Immature natural killer cell (primary cell): ENCODE results near the gene SYT2. TPM values are rescaled to one million over a fixed set of nuclear protein-coding genes. Genes with fewer than 3 reads are reported as not detected.
"Not testable (repeated sequence)": the region's sequence is repeated elsewhere in the genome, so short reads cannot be mapped to it uniquely, and the experiment has no call there.

Experiments used
- DNase-seq, 3 donors: peaks; one replicate each; pipeline ENCODE4 v3.0.0; 2022; ENCODE audit warnings: mixed read lengths in 1 of 3
- H3K27ac Mint-ChIP-seq, 6 donors: one replicate each; pipeline ENCODE4 v1.8.0; 2020; ENCODE audit warnings: mixed read lengths in 6 of 6, mild to moderate bottlenecking in 5 of 6, inconsistent platforms in 4 of 6, moderate library complexity in 3 of 6
- H3K27me3 Mint-ChIP-seq, 3 donors: one replicate each; pipeline ENCODE4 v1.8.0; 2020 to 2021; ENCODE audit warnings: low read depth in 3 of 3, mild to moderate bottlenecking in 3 of 3, mixed read lengths in 3 of 3, moderate library complexity in 3 of 3, inconsistent platforms in 1 of 3
- H3K36me3 Mint-ChIP-seq, 3 donors: one replicate each; pipeline ENCODE4 v1.8.0; 2020; ENCODE audit warnings: mixed read lengths in 3 of 3, inconsistent platforms in 2 of 3, mild to moderate bottlenecking in 2 of 3
- H3K4me1 Mint-ChIP-seq, 2 donors: one replicate each; pipeline ENCODE4 v1.8.0; 2020; ENCODE audit warnings: inconsistent platforms in 2 of 2, mild to moderate bottlenecking in 2 of 2, mixed read lengths in 2 of 2, moderate library complexity in 1 of 2
- H3K4me3 Mint-ChIP-seq, 5 donors: one replicate each; pipeline ENCODE4 v1.8.0; 2020; ENCODE audit warnings: mild to moderate bottlenecking in 5 of 5, mixed read lengths in 5 of 5, inconsistent platforms in 3 of 5, moderate library complexity in 3 of 5
- H3K9me3 Mint-ChIP-seq, 6 donors: one replicate each; pipeline ENCODE4 v1.8.0; 2020; ENCODE audit warnings: mild to moderate bottlenecking in 6 of 6, mixed read lengths in 6 of 6, inconsistent platforms in 4 of 6, moderate library complexity in 3 of 6
- polyA plus RNA-seq, 3 donors: library from polyadenylated mRNA; unstranded; fragments of 300-500 nt; fragmentation: Illumina TruSeq; gene quantifications; one replicate each; pipeline ENCODE4 v1.2.3, GENCODE V29; 2021

Gene SYT2
- polyA plus RNA-seq, result under 1 TPM in 1 of 3 donors, not detected in 2; 0.09 TPM

GRCh38 chr1:202710070-202711045, at the start of gene SYT2:
SYT2 (minus strand) TSS chr1:202710454; CDS start chr1:202605772, 104,682 bp downstream.
- Mint-ChIP-seq H3K27me3 (peaks cover 16 to 26% (median 17%) of the 10 kb centered on the region in 3 donors), H3K4me1 (no peaks in the 10 kb centered on the region), H3K27ac (no peak within 1 kb of the TSS), H3K4me3 (no peak within 1 kb of the TSS), H3K9me3 (peaks cover 0 to 2% (median 0%) of the 10 kb centered on the region in 6 donors), H3K36me3 (peaks cover 0 to 4% (median 0%) of the 10 kb centered on the region in 3 donors)
- no peak for DNase-seq

GRCh38 chr1:202756391-202756790, 46.1 kb upstream of the SYT2 start:
- no peak for DNase-seq
- Mint-ChIP-seq H3K36me3 (peaks cover 16 to 51% (median 26%) of the 10 kb centered on the region in 3 donors), H3K9me3 (no peaks in the 10 kb centered on the region), H3K4me3 (no peak overlapping the region), H3K4me1 (no peaks in the 10 kb centered on the region), H3K27me3 (peaks cover 0 to 1% (median 0%) of the 10 kb centered on the region in 3 donors), H3K27ac (no peak overlapping the region)

- Mint-ChIP-seq H3K4me1 (no peaks in the 10 kb centered on the region), H3K27ac (no peak overlapping the region), H3K36me3 (peaks cover 16 to 48% (median 26%) of the 10 kb centered on the region in 3 donors), H3K4me3 (no peak overlapping the region), H3K9me3 (no peaks in the 10 kb centered on the region), H3K27me3 (peaks cover 0 to 1% (median 0%) of the 10 kb centered on the region in 3 donors)
- DNase-seq, result no peak
Observed at GRCh38 chr1:202754293-202754692, 44.0 kb upstream of the SYT2 start.

- Mint-ChIP-seq H3K9me3 (no peaks in the 10 kb centered on the region), H3K36me3 (peaks cover 8 to 47% (median 34%) of the 10 kb centered on the region in 3 donors), H3K4me1 (no peaks in the 10 kb centered on the region), H3K4me3 (no peak overlapping the region), H3K27me3 (no peaks in the 10 kb centered on the region), H3K27ac (peak overlapping the region in 2 of 6 donors; percentile 1 to 26)
- DNase-seq, result no peak
Observed at GRCh38 chr1:202752774-202753173, 42.5 kb upstream of the SYT2 start.

- peaks cover 10 to 41% (median 33%) of the 10 kb centered on the region in 3 donors for H3K36me3 Mint-ChIP-seq
- H3K4me3 Mint-ChIP-seq, result no peak overlapping the region
Observed at GRCh38 chr1:202750761-202751160, 40.5 kb upstream of the SYT2 start.

GRCh38 chr1:202750024-202750423, 39.8 kb upstream of the SYT2 start:
- Mint-ChIP-seq H3K36me3 (peaks cover 14 to 41% (median 31%) of the 10 kb centered on the region in 3 donors), H3K4me1 (no peaks in the 10 kb centered on the region), H3K4me3 (no peak overlapping the region)

More at GRCh38 chr1:202750761-202751160, 40.5 kb upstream of the SYT2 start:
- Mint-ChIP-seq H3K9me3 (no peaks in the 10 kb centered on the region), H3K4me1 (no peaks in the 10 kb centered on the region), H3K27ac (no peak overlapping the region), H3K27me3 (no peaks in the 10 kb centered on the region)
- DNase-seq, result peak in 1 of 3 donors; percentile 5

GRCh38 chr1:202745323-202745888, 35.2 kb upstream of the SYT2 start:
- H3K9me3 Mint-ChIP-seq, result no peaks in the 10 kb centered on the region
- no peaks in the 10 kb centered on the region for H3K4me1 Mint-ChIP-seq
- no peak overlapping the region for H3K4me3 Mint-ChIP-seq
- DNase-seq, result no peak
- H3K36me3 Mint-ChIP-seq, result peaks cover 35 to 44% (median 41%) of the 10 kb centered on the region in 3 donors
- H3K27ac Mint-ChIP-seq, result peak overlapping the region in 1 of 6 donors; percentile 28
- no peaks in the 10 kb centered on the region for H3K27me3 Mint-ChIP-seq

More at GRCh38 chr1:202750024-202750423, 39.8 kb upstream of the SYT2 start:
- Mint-ChIP-seq H3K27ac (no peak overlapping the region), H3K9me3 (no peaks in the 10 kb centered on the region), H3K27me3 (no peaks in the 10 kb centered on the region)
- no peak for DNase-seq

- H3K4me1 Mint-ChIP-seq, H3K9me3 Mint-ChIP-seq, DNase-seq, H3K27me3 Mint-ChIP-seq, H3K4me3 Mint-ChIP-seq, H3K27ac Mint-ChIP-seq: not testable (repeated sequence)
- peaks cover 35 to 44% (median 41%) of the 10 kb centered on the region in 3 donors for H3K36me3 Mint-ChIP-seq
Observed at GRCh38 chr1:202744770-202745169, 34.5 kb upstream of the SYT2 start.

DNA sequence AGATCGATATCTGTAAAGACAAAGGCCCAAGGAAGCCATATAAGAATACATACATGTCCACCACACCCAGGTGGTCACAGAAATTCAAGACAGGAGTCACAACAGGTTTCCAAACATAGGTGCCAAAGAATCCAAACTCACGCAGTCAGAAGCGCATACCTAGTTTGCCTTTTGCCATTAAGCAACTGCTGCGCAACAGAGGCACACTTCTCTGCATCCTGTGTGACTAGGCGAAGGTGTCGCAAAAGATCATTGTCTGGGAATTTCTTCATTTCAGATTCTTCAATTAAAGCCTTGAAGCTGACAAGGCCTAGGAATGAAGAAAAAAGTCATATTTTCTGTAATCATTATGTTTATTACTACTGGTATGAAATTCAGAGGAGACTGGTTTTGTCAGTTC, 32.2 kb upstream of the SYT2 start:
- no peaks in the 10 kb centered on the region for H3K9me3 Mint-ChIP-seq
- H3K36me3 Mint-ChIP-seq, result peaks cover 34 to 48% (median 35%) of the 10 kb centered on the region in 3 donors
- H3K4me1 Mint-ChIP-seq, result no peaks in the 10 kb centered on the region
- no peak overlapping the region for H3K4me3 Mint-ChIP-seq
- no peaks in the 10 kb centered on the region for H3K27me3 Mint-ChIP-seq
- no peak overlapping the region for H3K27ac Mint-ChIP-seq
- DNase-seq, result no peak

DNA sequence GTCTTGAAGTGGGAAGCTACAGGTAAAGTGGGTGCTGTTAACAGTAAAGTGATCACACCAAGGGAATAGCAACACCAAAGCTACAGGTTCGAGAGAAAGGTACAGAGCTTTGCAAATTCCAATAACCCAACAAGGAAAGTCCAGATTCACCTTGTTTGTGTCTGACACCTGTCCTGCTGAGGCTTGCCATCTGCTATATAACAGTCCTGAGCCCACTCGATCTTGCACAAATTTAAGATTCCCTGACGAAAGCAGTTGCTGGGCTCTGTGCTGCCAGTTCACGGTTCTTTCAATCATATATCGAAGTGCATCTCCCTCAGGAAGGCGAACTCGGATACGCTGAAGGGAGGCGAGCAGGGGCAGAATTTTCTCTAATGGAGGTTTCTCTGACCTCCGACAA, 23.0 kb upstream of the SYT2 start:
- Mint-ChIP-seq H3K27ac (no peak overlapping the region), H3K36me3 (peaks cover 26 to 75% (median 40%) of the 10 kb centered on the region in 3 donors), H3K27me3 (no peaks in the 10 kb centered on the region), H3K4me1 (peaks cover 0 to 2% of the 10 kb centered on the region in 2 donors), H3K4me3 (no peak overlapping the region), H3K9me3 (no peaks in the 10 kb centered on the region)
- no peak for DNase-seq

DNA sequence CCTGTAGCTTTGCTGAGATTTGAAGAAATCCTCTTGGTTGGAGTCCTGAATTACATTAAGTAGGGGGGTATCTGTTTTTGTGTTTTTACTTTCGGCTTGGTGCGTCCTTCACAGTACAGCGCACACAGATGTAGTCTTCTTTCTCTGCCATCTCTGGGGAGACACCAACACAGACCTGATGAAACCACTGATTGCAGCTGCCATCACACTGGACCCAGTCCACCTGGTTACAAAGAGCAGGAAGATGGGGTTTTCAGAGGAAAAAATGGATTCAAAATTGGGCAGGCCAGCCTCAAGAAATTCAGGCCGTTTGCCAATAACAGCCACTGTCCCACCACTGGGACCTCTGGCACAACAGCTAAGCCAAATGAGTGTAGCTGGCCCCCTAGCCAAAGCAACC, 18.7 kb upstream of the SYT2 start:
- Mint-ChIP-seq H3K27me3 (no peaks in the 10 kb centered on the region), H3K36me3 (peaks cover 38 to 69% (median 43%) of the 10 kb centered on the region in 3 donors), H3K27ac (no peak overlapping the region), H3K4me3 (no peak overlapping the region), H3K9me3 (no peaks in the 10 kb centered on the region), H3K4me1 (peaks cover 0 to 5% of the 10 kb centered on the region in 2 donors)
- no peak for DNase-seq

GRCh38 chr1:202725526-202725925, 15.3 kb upstream of the SYT2 start:
- Mint-ChIP-seq H3K27me3 (peaks cover 0 to under 1% (median 0%) of the 10 kb centered on the region in 3 donors), H3K27ac (no peak overlapping the region), H3K36me3 (peaks cover 22 to 39% (median 25%) of the 10 kb centered on the region in 3 donors), H3K4me3 (no peak overlapping the region), H3K9me3 (no peaks in the 10 kb centered on the region), H3K4me1 (peaks cover 0 to 5% of the 10 kb centered on the region in 2 donors)
- no peak for DNase-seq

GRCh38 chr1:202723708-202724107, 13.5 kb upstream of the SYT2 start:
- peaks cover 10 to 21% (median 14%) of the 10 kb centered on the region in 3 donors for H3K36me3 Mint-ChIP-seq
- H3K27ac Mint-ChIP-seq, result peak overlapping the region in 1 of 6 donors; percentile 28
- no peaks in the 10 kb centered on the region for H3K9me3 Mint-ChIP-seq
- H3K4me1 Mint-ChIP-seq, result peaks cover 0 to 5% of the 10 kb centered on the region in 2 donors
- no peak overlapping the region for H3K4me3 Mint-ChIP-seq
- DNase-seq, result no peak
- peaks cover 2% of the 10 kb centered on the region in 3 donors for H3K27me3 Mint-ChIP-seq

- not testable (repeated sequence) for H3K9me3 Mint-ChIP-seq, H3K27ac Mint-ChIP-seq
Observed at GRCh38 chr1:202723046-202723445, 12.8 kb upstream of the SYT2 start.

More at GRCh38 chr1:202723046-202723445, 12.8 kb upstream of the SYT2 start:
- not testable (repeated sequence) for H3K27me3 Mint-ChIP-seq, H3K4me3 Mint-ChIP-seq, H3K4me1 Mint-ChIP-seq, DNase-seq
- peaks cover 4 to 15% (median 9%) of the 10 kb centered on the region in 3 donors for H3K36me3 Mint-ChIP-seq
